Tibial nerve (tissue), 3 donors: ENCODE measurements around the gene GCK.

Source experiments
- CTCF ChIP-seq, 5 experiments: fragments of 200-600 bp in 3 of 5; fragments of 450-650 bp in 2 of 5; sonication (generic) in 3 of 5; IDR thresholded peaks; one replicate each; pipeline ENCODE4 v1.5.1; 2016 to 2019; ENCODE audit warnings: antibody characterized with exemption in 5 of 5, mild to moderate bottlenecking in 3 of 5, moderate library complexity in 2 of 5
- POLR2A ChIP-seq, 2 donors: fragments of 450-650 bp; IDR thresholded peaks; one replicate each; pipeline ENCODE4 v1.6.1; 2017; ENCODE audit warnings: antibody characterized with exemption in 2 of 2, mild to moderate bottlenecking in 2 of 2, moderate library complexity in 2 of 2

DNA sequence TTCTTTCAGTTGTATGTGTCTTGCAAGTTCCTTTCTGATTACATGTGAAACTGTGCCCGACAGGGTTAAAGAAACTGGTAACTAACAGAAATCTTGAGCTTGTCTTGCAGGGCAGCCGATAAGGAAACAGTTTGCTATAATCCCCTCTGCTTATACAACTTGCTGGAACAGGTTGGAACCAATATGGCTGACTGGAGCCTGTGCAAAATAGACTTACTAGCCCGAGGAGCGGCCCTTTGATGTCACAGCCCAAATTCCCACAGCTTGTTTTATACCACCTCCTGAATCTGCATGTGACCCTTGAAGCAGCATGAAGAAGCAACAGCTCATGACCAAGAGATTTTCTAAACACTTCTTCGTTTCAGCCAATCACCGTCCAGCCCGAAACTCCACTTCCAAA, 8.2 kb upstream of the GCK start:
- no peak for TF ChIP-seq CTCF (IDR thresholded peaks at IDR 0.05)
- TF ChIP-seq POLR2A (IDR thresholded peaks at IDR 0.05), result no peak
